HG03066 (cell line): Measurements from ENCODE around the gene PSMD3.

Source experiments
- ATAC-seq: cut with Tn5 transposase; IDR thresholded peaks from one replicate; pipeline ENCODE4 v1.9.1; 2021; ENCODE audit warnings: low read depth; ENCODE audit not compliant: unreplicated experiment

The PSMD3 gene

DNA sequence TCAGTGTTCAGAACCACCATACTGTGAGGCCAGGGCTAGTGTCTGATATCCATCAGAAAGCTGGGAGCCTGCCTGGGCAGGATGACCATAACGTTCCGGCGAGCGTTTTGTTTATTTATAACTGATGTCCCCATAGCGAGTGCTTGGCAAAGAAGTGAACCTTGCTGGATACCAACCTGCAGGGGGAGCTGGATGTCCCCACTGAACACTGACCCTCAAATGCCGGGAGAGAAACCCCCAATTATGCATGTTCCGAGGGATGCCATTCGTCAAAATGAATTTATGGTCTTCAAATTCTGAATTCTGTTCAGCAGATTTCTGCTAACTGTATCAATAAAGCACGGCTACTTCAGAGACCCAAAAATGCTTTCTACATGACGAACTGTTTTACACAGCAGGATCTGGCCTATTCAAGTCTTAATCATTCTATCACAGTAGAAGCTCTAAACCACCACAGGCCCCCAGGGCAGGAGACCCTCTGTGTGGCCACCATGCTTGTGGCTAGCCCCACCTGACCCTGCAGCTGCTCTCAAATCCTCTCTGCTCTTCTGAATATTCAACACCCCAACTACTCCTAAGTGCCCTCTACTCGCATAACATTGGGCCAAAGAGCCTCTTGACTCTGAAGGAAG lies 58.4 kb downstream of the PSMD3 start:
- no peak for ATAC-seq

DNA sequence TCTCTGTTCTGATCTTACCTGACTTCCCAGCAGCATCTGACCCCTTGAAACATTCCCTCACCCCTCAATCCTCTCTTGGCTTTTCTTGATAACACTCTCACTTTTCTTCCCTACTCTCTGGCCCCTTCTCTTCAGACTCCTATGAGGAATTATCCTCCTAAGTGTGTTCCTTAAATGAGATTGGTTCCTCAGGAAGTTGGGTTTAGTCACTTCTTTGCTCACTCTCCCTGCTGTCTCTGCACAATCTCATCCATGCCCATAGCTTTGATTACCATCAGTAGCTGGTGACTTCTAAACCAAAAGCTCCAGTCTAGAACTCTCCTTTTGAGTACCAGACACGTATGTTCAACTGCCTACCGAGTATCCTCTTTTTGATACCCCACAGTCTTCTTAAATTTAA lies 60.6 kb downstream of the PSMD3 start:
- no peak for ATAC-seq
